ENCODE measurements around the gene NFAT5. TPM values are rescaled to one million over a fixed set of nuclear protein-coding genes. Genes with fewer than 3 reads are reported as not detected.

Gene NFAT5
- total and polyA plus RNA-seq, 7 experiments from 2014 or later, result 7.7 to 35.5 (median 29.3) TPM

DNA sequence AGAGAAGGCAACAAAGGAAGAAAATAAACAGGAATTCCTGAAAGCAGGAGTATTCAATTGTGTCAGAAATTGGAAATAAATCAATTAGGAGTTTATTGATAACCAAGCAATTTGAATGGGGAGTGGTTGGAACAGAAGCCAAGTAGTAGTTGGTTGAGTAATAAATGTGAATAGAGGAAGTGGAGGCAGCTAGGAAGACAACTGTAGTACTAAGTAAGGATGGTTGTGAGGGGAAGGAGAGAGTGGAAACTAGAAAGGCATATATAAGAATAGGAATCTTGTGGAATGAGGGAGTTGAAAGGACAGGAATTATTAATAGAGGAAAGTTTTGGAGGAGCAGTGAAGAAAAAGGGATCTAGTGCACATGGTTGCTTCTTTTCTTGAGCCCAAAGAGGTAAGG lies 34.4 kb downstream of the NFAT5 start:
- Mint-ChIP-seq H3K27ac (peak overlapping the region in 2 of 9 donors; percentile 13 to 44), H3K27me3 (no peaks in the 10 kb centered on the region), H3K4me3 (no peak overlapping the region), H3K36me3 (peaks cover 0 to 10% (median 3%) of the 10 kb centered on the region in 5 donors), H3K9me3 (peaks cover 0 to 2% (median 0%) of the 10 kb centered on the region in 11 donors), H3K4me1 (peaks cover 15 to 64% (median 41%) of the 10 kb centered on the region in 7 donors)
- H3K27me3 ChIP-seq (ENCODE audit: control insufficient read depth in 2 of 2, insufficient read depth in 2 of 2, low read length in 2 of 2), result no peaks in the 10 kb centered on the region
- DNase-seq, result no peak
- CTCF ChIA-PET, result interaction anchor here (0.9 kb wide), 1 partner anchor 8 kb away, joined by 3 read pairs; no protein-coding TSS in a partner anchor
- no peaks in the 10 kb centered on the region for H3K9me3 ChIP-seq (ENCODE audit: control insufficient read depth in 2 of 3, low read length in 3 of 3)
- intact Hi-C loops (cut with micrococcal nuclease), result no loop called here
- POLR2A ChIA-PET, result no interaction called here
- no peak for ATAC-seq
- no peaks in the 10 kb centered on the region for H3K36me3 ChIP-seq (ENCODE audit: control insufficient read depth in 2 of 3, insufficient read depth in 3 of 3, low read length in 3 of 3)
- H3K4me3 ChIP-seq (ENCODE audit: low read length), result no peak overlapping the region
- H3K27ac ChIP-seq (ENCODE audit: low read depth, low read length), result no peak overlapping the region
- H3K4me1 ChIP-seq (ENCODE audit: control insufficient read depth in 2 of 2, insufficient read depth in 2 of 2, low read length in 2 of 2), result peaks cover 0 to 5% of the 10 kb centered on the region in 2 donors

DNA sequence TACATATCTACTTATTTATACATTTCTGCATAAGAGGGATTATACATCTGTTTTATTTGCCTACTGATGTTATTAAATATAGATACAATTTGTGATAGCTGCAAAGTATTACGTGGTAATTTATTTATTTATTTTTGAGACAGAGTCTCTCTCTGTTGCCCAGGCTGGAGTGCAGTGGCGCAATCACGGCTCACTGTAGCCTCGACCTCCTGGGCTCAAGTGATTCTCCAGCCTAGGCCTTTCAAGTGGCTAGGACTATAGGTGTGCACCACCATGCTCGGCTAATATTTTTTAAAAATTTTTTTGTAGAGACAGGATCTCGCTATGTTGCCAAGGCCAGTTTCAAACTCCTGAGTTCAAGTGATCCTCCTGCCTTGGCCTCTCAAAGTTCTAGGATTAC lies 35.5 kb downstream of the NFAT5 start:
- no peaks in the 10 kb centered on the region for H3K9me3 ChIP-seq (ENCODE audit: control insufficient read depth in 2 of 3, low read length in 3 of 3)
- ChIA-PET POLR2A (no interaction called here), CTCF (interaction anchor here (0.9 to 1.1 kb wide), 2 partner anchors 9 to 11 kb away, joined by 3 to 5 read pairs; no protein-coding TSS in a partner anchor)
- no peak overlapping the region for H3K27ac ChIP-seq (ENCODE audit: low read depth, low read length)
- H3K36me3 Mint-ChIP-seq, result peaks cover 0 to 13% (median 0%) of the 10 kb centered on the region in 5 donors
- no peak overlapping the region for H3K27ac Mint-ChIP-seq
- H3K36me3 ChIP-seq (ENCODE audit: control insufficient read depth in 2 of 3, insufficient read depth in 3 of 3, low read length in 3 of 3), result no peaks in the 10 kb centered on the region
- H3K4me3 Mint-ChIP-seq, result no peak overlapping the region
- peaks cover 0 to 2% (median 0%) of the 10 kb centered on the region in 11 donors for H3K9me3 Mint-ChIP-seq
- intact Hi-C loops (cut with micrococcal nuclease), result no loop called here
- no peak overlapping the region for H3K4me3 ChIP-seq (ENCODE audit: low read length)
- ATAC-seq (no peak), DNase-seq (no peak)
- H3K4me1 ChIP-seq (ENCODE audit: control insufficient read depth in 2 of 2, insufficient read depth in 2 of 2, low read length in 2 of 2), result no peaks in the 10 kb centered on the region
- peaks cover 12 to 62% (median 41%) of the 10 kb centered on the region in 7 donors for H3K4me1 Mint-ChIP-seq
- H3K27me3 ChIP-seq (ENCODE audit: control insufficient read depth in 2 of 2, insufficient read depth in 2 of 2, low read length in 2 of 2), result no peaks in the 10 kb centered on the region
- no peaks in the 10 kb centered on the region for H3K27me3 Mint-ChIP-seq

DNA sequence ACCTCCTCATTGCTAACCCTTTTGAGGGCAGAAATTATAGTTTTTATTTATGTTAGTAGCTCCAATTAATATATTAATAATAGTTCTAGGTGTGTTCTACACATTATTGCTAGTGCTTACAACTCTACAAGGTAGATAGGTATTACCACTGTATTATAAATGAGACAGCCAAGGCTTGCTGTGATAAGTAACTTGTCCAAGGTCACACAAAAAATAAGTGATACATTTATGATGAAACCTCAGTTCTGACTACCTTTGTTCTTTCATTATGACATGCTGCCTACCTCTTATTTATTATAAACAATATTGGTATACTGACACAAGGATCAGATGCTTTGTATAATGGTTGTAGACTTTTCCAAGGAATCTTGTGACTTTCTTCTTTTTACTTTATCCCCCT lies 41.2 kb downstream of the NFAT5 start:
- Histone ChIP-seq H3K27me3 (ENCODE audit: control insufficient read depth in 2 of 2, insufficient read depth in 2 of 2, low read length in 2 of 2) (no peaks in the 10 kb centered on the region), H3K4me3 (ENCODE audit: low read length) (no peak overlapping the region), H3K27ac (ENCODE audit: low read depth, low read length) (no peak overlapping the region), H3K9me3 (ENCODE audit: control insufficient read depth in 2 of 3, low read length in 3 of 3) (no peaks in the 10 kb centered on the region), H3K36me3 (ENCODE audit: control insufficient read depth in 2 of 3, insufficient read depth in 3 of 3, low read length in 3 of 3) (no peaks in the 10 kb centered on the region), H3K4me1 (ENCODE audit: control insufficient read depth in 2 of 2, insufficient read depth in 2 of 2, low read length in 2 of 2) (peaks cover 0 to 4% of the 10 kb centered on the region in 2 donors)
- Mint-ChIP-seq H3K27me3 (no peaks in the 10 kb centered on the region), H3K9me3 (peaks cover 0 to 2% (median 0%) of the 10 kb centered on the region in 11 donors), H3K4me1 (peaks cover 18 to 65% (median 51%) of the 10 kb centered on the region in 7 donors), H3K4me3 (no peak overlapping the region), H3K36me3 (peaks cover 0 to 10% (median 6%) of the 10 kb centered on the region in 5 donors), H3K27ac (no peak overlapping the region)
- POLR2A ChIA-PET, result no interaction called here
- ATAC-seq (no peak), DNase-seq (no peak)
- CTCF ChIA-PET, result no interaction called here
- intact Hi-C loops (cut with micrococcal nuclease), result no loop called here

DNA sequence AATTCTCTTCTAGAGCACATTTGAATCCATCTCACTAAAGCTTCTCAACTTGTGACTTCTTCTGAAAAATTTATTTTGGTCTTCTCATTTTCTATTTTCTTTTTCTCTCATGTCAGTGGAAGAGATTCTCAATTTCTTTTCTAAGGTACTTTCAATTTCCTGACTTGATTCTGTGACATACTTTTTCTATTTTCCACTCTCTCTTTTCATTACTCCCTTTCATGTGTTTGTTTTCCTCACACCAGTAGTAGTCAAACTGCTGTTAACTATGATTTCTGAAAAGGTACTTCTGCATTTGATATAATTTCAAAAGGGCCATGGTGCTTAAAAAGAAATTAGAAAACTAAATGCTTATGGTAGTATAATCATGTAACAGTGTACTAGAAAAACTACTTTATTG lies 41.9 kb downstream of the NFAT5 start:
- no peak overlapping the region for H3K4me3 Mint-ChIP-seq
- H3K9me3 Mint-ChIP-seq, result peaks cover 0 to 2% (median 0%) of the 10 kb centered on the region in 11 donors
- Histone ChIP-seq H3K27me3 (ENCODE audit: control insufficient read depth in 2 of 2, insufficient read depth in 2 of 2, low read length in 2 of 2) (no peaks in the 10 kb centered on the region), H3K36me3 (ENCODE audit: control insufficient read depth in 2 of 3, insufficient read depth in 3 of 3, low read length in 3 of 3) (no peaks in the 10 kb centered on the region), H3K27ac (ENCODE audit: low read depth, low read length) (no peak overlapping the region), H3K4me3 (ENCODE audit: low read length) (no peak overlapping the region), H3K4me1 (ENCODE audit: control insufficient read depth in 2 of 2, insufficient read depth in 2 of 2, low read length in 2 of 2) (peaks cover 4 to 5% of the 10 kb centered on the region in 2 donors), H3K9me3 (ENCODE audit: control insufficient read depth in 2 of 3, low read length in 3 of 3) (no peaks in the 10 kb centered on the region)
- H3K36me3 Mint-ChIP-seq, result peaks cover 0 to 10% (median 6%) of the 10 kb centered on the region in 5 donors
- H3K27me3 Mint-ChIP-seq, result no peaks in the 10 kb centered on the region
- H3K4me1 Mint-ChIP-seq, result peaks cover 25 to 72% (median 57%) of the 10 kb centered on the region in 7 donors
- CTCF ChIA-PET, result no interaction called here
- ATAC-seq (no peak), DNase-seq (no peak)
- peak overlapping the region in 4 of 9 donors; percentile 8 to 58 (median 51) for H3K27ac Mint-ChIP-seq
- intact Hi-C loops (cut with micrococcal nuclease), result no loop called here
- POLR2A ChIA-PET, result no interaction called here

DNA sequence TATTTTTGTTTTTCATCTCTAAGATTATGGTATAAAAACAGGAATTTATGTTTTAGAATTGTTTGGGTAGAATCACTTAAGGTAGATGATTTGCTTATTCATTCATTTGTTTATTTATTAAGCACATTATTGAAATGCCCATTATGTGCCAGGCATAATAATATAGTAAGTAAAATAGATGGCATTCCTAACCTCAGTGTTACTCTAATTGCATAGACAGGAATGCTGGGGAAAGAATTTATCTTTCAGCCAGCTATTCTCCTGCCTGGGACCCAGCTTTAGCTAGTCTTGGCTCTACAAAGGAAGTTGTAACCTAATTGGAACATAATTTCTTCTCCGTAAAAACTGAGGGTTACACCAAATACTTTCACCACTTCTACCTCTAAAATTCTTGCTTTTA lies 44.6 kb downstream of the NFAT5 start:
- intact Hi-C loops (cut with micrococcal nuclease), result no loop called here
- H3K9me3 ChIP-seq (ENCODE audit: control insufficient read depth in 2 of 3, low read length in 3 of 3), result no peaks in the 10 kb centered on the region
- Mint-ChIP-seq H3K27me3 (no peaks in the 10 kb centered on the region), H3K27ac (peak overlapping the region in 1 of 9 donors; percentile 14), H3K4me3 (no peak overlapping the region), H3K9me3 (no peaks in the 10 kb centered on the region), H3K4me1 (peaks cover 29 to 79% (median 67%) of the 10 kb centered on the region in 7 donors), H3K36me3 (peaks cover 0 to 10% (median 6%) of the 10 kb centered on the region in 5 donors)
- ATAC-seq (no peak), DNase-seq (no peak)
- POLR2A ChIA-PET, result no interaction called here
- no peaks in the 10 kb centered on the region for H3K36me3 ChIP-seq (ENCODE audit: control insufficient read depth in 2 of 3, insufficient read depth in 3 of 3, low read length in 3 of 3)
- no peak overlapping the region for H3K4me3 ChIP-seq (ENCODE audit: low read length)
- peaks cover 8 to 11% of the 10 kb centered on the region in 2 donors for H3K4me1 ChIP-seq (ENCODE audit: control insufficient read depth in 2 of 2, insufficient read depth in 2 of 2, low read length in 2 of 2)
- CTCF ChIA-PET, result interaction anchor here (0.6 kb wide), 1 partner anchor 21 kb away, joined by 4 read pairs; no protein-coding TSS in a partner anchor
- H3K27ac ChIP-seq (ENCODE audit: low read depth, low read length), result no peak overlapping the region
- H3K27me3 ChIP-seq (ENCODE audit: control insufficient read depth in 2 of 2, insufficient read depth in 2 of 2, low read length in 2 of 2), result no peaks in the 10 kb centered on the region

DNA sequence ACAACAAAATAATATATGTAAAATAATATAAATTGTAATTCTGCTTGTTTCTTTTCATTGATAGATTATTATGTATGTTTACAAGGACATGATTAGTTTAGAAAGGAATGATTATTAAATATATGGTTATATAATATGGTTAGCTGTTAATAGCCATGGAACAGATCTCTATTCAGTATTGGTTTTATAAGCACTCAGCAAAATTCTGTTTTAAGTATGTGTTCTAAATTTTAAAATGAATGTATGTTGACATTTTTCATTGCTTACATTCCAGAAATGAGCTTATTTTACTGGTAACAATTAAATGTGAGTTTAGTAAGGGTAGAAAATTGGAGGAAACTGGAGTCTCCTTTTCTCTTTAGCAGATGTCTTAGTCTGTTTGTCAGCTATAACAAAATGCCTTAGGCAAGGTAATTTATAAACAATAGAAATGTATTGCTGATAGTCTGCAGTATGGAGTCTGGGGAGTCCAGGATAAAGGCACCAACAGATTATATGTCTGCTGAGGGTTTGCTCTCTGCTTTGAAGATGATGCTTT lies 45.4 kb downstream of the NFAT5 start:
- ATAC-seq (no peak), DNase-seq (no peak)
- Mint-ChIP-seq H3K36me3 (peaks cover 0 to 15% (median 7%) of the 10 kb centered on the region in 5 donors), H3K27ac (peak overlapping the region in 5 of 9 donors; percentile 14 to 84 (median 52)), H3K9me3 (no peaks in the 10 kb centered on the region), H3K4me3 (peak overlapping the region in 1 of 10 donors; percentile 24), H3K4me1 (peaks cover 29 to 83% (median 75%) of the 10 kb centered on the region in 7 donors), H3K27me3 (no peaks in the 10 kb centered on the region)
- ChIA-PET POLR2A (no interaction called here), CTCF (interaction anchor here (0.6 kb wide), 2 partner anchors 72 to 215 kb away, joined by 3 read pairs; no protein-coding TSS in a partner anchor)
- intact Hi-C loops (cut with micrococcal nuclease), result no loop called here
- no peak overlapping the region for H3K4me3 ChIP-seq (ENCODE audit: low read length)
- H3K36me3 ChIP-seq (ENCODE audit: control insufficient read depth in 2 of 3, insufficient read depth in 3 of 3, low read length in 3 of 3), result no peaks in the 10 kb centered on the region
- no peaks in the 10 kb centered on the region for H3K9me3 ChIP-seq (ENCODE audit: control insufficient read depth in 2 of 3, low read length in 3 of 3)
- H3K27ac ChIP-seq (ENCODE audit: low read depth, low read length), result no peak overlapping the region
- no peaks in the 10 kb centered on the region for H3K27me3 ChIP-seq (ENCODE audit: control insufficient read depth in 2 of 2, insufficient read depth in 2 of 2, low read length in 2 of 2)
- peaks cover 8 to 11% of the 10 kb centered on the region in 2 donors for H3K4me1 ChIP-seq (ENCODE audit: control insufficient read depth in 2 of 2, insufficient read depth in 2 of 2, low read length in 2 of 2)

All from naive thymus-derived CD4-positive, alpha-beta T cell (primary cell).